ENCODE measurements around the gene RGS6.
A peak's percentile ranks its signal among the peaks of the same experiment; 100 is the strongest.

Gene RGS6

DNA sequence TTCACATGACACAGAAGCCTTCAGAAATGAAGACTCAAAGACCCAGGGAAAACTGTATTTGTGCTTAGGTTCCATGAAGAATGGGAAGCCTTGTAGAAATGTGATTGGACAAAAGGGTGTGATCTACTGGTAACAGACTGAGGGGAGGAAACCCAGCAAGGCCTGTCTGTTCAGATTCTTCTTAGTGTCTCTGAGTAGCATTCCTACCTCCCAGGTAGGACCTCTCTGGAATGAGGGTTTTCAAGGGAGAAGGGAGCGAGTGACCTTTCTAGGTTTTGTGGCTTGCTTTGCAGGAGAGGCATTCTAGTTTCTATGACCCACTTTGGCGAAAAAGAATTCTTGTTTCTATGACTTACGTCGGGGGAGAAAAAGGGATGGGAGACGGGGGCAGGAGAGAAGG lies 560.0 kb downstream of the RGS6 start:
- no peak for DNase-seq (ENCODE audit: low spot score)
- FAIRE-seq: no peak

DNA sequence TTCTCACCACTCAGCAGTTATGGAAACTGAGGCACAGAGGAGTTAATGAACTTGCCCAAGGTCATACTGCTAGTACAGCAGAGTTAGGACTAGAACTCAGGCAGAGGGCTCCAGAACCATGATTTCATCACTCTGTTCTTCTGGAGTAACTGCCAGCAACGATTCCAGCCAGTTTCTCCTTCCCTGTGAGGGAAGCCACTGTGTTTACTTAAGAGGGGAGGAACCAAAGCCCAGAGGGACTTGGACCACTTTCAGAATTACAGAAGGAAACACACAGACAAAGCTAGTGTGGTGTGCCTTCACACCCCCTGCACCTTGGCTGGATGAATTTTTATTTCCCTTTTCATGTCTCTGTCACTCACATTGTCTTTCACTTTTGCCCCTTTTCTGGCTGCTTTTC lies 563.4 kb downstream of the RGS6 start:
- peak; percentile 97 for FAIRE-seq
- DNase-seq (ENCODE audit: low spot score): no peak

DNA sequence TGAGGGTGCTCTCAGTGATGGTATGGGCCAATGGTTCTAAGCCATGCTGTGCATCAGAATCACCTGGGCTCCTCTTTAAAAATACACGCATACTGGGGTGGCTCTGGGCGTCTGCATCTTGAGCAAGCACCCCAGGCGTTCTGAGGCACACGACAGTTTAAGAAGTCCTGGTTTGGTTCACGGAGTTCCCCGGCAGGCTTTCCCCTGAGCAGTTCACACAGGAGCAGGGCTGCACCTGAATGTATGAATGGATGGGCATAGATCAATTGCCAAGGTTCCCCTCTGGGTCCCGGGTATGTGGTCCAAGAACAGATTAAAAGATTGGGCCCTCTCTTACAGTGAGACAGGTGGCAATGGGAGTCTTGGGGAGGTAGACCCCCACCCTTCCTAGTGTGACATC lies 566.4 kb downstream of the RGS6 start:
- DNase-seq (ENCODE audit: low spot score) (no peak), FAIRE-seq (no peak)

DNA sequence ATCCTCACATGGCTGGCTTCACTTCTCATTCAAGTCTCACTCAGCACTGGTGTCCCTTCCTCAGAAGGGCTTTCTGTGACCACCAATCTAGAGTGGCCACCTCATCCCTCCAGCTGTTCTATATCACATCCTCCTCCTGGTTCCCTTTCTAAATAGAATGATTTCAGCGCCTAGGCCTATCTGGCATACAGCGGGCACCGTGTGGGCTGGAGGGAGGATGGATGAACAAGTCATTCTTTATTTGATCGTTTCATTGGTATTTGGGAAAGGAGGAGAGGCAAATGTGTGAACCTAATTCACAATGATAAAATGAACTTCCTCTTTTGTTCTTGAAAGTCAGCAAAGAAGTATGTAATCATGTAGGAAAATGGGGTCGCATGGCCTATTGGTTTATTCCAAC lies 567.5 kb downstream of the RGS6 start:
- DNase-seq (ENCODE audit: low spot score): no peak
- FAIRE-seq: peak; percentile 85

DNA sequence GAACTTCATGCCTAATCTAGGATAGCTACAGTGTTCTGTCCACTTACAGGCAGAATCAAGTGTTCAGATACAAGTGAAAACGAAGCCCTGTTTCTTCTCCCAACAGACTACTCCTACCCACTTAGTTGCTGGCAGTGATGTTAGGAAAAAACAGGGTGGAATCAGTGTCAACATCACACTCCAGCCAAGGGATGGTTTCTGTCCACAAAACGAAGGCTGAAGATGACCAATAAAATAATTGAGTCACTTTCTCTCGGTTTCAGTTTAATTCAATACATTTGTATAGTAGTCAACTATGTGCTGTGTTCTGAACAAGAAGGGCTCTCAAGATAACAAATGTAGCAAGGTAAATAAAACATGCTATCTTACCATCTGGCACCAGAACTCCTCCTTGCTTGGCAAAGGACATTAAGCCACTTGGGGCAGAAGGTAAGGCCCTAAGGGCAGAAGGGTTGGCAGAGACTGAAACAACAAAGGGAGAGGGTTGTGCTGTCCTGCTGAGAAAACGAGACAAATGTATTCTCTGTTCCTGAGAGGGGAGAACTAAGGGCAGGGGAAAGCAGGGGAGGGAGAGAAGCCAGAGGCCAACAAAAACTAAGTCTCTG lies 568.1 kb downstream of the RGS6 start:
- FAIRE-seq (peak; percentile 93), DNase-seq (ENCODE audit: low spot score) (no peak)

DNA sequence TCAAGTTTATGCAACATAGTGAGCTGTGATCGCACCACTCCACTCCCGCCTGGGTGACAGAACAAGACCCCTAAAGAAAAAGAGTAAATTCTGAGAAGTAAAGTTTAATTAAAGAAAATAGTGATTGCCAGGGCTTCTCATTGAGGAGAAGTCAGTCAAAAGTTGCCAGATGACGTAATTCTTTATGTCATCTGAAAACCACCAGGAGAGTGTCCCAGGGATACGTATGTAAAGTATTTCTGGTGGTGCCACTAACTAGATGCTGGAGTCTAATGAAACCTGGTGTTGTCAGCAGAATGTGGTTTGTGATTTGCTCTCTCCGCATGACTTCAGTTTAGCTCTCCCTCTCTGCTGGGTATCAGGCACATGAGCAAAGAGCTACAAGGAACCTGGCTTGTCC lies 569.2 kb downstream of the RGS6 start:
- peak; percentile 27 for FAIRE-seq
- no peak for DNase-seq (ENCODE audit: low spot score)

DNA sequence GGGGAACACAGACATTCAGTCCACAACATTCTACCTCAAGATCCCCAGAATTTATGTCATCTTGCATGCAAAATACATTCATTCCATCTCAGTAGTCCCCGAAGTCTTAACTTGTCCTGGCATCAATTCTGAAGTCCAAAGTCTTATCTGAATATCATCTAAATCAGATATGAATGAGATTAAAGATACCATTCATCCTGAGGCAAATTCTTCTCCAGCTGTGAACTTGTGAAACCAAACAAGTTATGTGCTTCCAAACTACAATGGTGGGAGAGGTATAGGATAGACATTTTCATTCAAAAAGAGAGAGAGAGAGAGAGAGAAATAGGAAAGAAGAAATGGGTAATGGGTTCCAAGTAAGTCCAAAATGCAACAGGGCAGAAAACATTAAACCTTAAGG lies 571.0 kb downstream of the RGS6 start:
- FAIRE-seq (no peak), DNase-seq (ENCODE audit: low spot score) (no peak)

DNA sequence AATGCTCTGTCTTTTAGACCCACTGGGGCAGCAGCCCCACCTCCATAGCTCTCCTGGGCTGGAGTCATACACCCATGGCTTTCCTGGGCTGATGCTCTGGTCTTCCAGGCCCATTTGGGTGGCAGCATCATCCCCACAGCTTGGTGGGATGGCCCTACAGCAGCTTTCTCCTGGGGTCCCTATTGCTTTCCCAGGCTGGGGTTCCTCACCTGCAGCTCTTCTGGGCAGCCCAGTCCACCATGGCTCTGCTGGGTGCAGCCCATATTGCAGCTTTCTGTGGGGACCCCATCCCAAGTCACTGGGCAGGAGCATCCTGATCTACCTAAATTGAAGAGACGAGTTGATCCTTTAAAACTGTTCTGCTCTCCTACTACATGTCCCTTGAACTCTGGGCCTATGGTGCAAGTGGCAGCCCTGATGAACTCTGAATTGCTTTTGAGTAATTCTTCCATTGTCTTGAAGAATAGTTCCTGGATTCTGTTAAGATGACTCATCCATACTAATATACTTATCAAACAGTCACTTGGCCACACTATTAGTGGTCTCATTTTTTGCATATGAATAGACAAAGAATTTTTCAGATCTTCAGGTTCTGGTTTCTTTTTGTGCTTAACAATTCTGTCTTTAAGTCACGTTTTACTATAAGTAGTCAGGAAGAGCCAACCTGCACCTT lies 571.6 kb downstream of the RGS6 start:
- DNase-seq (ENCODE audit: low spot score) (peak; percentile 53), FAIRE-seq (peak; percentile 85)

DNA sequence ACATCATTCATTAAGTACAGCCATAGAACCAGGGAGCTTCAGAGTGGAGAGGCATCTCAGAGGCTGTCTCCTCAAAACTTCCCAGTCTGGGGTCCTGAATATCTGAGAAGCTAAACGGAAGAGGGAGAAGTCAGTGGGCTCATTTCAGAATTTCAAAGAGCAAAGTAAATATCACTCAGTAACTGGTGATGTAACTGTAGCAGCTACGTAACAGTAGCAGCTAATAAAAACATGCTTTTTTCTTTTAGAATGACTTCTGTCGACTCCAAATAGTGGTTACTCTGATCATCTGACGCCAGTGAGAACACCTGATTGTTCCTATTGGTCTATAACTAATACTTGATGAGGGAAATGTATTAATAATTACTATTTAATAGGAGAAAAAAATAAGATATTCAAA lies 578.3 kb downstream of the RGS6 start:
- no peak for FAIRE-seq
- no peak for DNase-seq (ENCODE audit: low spot score)

DNA sequence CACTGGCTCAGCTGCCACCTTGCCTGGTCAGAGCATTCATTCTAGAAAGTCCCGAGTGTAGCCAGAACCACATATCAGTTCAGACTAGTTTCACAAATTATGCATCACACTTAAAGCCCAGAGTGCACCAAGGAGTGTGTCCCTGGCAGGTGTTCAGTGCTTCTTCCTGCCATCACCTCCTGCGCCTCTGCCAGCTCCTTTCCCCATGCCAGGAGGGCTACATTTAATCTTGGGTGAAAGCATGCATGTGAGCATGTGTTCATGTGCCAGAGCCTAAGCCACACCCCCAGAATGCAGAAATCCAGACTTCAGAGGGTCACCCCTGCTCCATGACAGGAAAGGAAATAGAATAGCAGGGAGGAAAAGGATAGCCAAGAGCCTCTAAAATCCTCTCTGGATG lies 580.1 kb downstream of the RGS6 start:
- peak; percentile 66 for FAIRE-seq
- no peak for DNase-seq (ENCODE audit: low spot score)

DNA sequence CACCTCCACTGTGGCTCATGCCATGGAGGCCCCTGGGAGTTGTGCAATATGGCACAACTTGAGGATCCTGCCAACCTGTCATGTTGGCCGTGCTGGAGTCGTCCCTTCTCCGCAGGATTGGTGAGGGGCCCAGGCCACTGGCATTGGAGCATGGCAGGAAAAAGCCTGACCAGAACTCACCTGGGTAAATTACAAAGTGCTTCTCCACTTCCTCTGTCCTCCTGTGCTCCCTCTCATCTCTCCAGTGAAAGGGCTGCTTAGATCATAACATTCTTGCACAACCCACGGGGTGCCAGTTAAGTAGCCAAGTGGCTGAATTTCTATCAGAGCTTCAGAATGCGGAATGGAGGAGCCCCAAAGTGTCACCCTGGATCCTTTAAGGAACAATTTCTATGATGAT lies 580.7 kb downstream of the RGS6 start:
- FAIRE-seq (no peak), DNase-seq (ENCODE audit: low spot score) (no peak)

DNA sequence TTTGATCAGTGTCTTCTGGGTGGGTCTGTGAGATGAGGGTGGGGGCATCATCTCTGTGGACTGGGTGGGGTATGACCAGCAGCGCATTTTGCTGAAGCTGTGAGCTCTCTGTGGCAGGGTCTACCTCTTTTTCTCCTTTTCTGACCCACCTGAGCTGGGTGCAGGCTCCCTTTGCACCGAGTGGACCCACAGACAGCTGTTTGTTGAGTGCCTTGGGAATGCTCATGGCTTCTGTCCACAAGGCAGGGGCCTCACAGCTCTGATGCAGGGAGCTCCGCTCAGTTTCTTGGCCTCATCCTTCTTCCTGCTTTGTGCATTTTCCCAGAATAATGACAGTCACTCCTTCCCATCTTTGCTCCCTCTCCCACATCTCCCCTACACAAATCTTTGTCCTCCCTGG lies 581.1 kb downstream of the RGS6 start:
- FAIRE-seq (no peak), DNase-seq (ENCODE audit: low spot score) (no peak)

DNA sequence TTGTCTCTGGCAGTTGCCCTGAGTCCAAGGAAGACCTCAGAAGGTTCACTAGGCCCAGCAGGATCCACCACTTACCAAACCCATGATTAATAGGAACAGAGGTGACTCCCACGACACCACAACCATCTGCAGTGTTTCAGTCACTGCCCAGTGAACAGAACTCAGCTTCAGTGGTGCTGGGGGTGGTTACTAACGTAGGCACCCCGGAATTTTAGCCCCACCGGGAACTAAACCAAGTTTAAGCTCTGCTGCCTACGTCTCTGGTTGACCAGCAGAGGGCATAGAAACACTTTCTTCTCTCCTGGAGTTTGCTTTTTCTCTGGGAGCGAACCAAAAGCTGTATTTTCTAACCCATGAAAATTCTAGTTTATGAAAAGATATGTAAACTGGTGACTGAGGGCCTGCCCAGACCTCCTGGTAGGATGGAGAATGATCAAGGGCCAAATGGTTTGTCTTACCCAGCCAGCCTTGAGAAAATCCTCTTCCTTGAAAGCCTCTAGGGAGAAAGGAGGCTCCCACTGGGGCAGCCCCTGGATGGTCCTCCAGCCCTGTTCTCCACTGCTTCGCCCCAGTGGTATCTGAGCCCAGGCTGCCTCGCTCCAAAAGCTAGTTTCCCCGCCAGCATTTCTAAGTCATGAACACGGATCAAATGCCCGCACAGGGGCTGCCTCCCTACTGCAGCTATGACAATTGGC lies 581.9 kb downstream of the RGS6 start:
- FAIRE-seq (no peak), DNase-seq (ENCODE audit: low spot score) (peak; percentile 79)

DNA sequence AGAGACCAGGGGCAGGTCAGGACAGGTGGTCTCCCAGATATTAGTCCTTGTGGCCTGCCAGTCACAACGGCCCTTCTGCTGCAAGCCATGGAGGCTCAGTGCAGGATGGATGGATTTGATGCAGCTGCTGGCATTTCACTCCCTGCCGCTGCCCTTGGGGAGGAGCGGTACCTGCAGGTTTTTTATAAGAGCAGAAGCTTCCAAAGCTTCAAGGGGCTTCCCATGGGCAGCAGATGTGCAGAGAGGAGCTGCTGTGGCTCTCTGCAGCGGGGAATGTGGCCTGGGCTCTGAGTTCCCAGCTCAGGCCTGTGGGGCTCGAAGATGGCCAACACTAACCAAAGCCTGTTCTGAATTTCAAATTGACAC lies 582.4 kb downstream of the RGS6 start:
- FAIRE-seq: no peak
- DNase-seq (ENCODE audit: low spot score): no peak

DNA sequence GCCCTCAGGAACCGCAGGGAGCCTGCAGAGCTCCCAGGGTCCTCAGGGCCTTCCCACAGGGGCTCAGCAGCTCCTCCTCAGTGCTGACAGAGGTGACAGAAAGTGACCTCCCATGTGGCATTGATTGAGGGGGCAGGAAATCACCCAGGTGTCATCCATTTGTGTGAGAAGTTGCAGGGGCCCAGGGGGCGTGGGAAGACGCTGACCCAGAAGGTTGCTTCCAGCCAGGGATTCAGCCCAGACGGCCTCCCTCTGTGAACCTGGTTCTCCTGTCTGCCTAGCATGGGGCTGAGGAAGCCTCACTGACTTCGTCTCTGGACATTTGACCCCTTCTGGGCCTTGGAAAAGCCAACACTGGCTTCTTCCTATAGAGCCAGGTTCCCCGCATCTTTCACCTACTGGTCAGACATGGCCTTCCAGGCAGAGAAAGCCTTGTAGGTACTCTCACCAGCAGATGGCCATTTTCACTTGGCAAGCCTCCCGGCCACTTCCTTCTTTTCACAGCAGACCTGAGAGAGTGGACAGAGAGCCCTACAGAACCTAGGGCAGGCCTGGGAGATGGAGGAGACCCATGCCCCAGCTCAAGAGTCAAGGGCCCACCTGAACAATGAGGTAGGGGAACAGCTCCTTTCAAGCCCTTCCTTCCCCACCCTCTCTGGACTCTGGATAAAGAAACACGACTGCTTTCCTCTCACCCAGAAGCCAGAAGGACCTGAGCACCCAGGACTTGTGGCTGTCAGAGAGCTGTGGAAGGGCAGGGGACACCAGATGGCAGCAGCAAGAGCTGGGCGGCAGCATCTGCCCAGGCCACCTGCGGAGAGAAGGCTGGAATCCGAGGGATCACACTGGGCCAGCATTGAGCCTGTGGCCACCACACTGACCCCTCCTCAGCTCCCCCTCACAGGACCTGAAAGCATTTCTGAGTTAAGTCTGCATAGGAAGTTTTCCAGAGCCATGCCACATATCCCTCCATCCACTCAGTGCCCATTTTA lies 583.8 kb downstream of the RGS6 start:
- no peak for FAIRE-seq
- DNase-seq (ENCODE audit: low spot score): peak; percentile 44

DNA sequence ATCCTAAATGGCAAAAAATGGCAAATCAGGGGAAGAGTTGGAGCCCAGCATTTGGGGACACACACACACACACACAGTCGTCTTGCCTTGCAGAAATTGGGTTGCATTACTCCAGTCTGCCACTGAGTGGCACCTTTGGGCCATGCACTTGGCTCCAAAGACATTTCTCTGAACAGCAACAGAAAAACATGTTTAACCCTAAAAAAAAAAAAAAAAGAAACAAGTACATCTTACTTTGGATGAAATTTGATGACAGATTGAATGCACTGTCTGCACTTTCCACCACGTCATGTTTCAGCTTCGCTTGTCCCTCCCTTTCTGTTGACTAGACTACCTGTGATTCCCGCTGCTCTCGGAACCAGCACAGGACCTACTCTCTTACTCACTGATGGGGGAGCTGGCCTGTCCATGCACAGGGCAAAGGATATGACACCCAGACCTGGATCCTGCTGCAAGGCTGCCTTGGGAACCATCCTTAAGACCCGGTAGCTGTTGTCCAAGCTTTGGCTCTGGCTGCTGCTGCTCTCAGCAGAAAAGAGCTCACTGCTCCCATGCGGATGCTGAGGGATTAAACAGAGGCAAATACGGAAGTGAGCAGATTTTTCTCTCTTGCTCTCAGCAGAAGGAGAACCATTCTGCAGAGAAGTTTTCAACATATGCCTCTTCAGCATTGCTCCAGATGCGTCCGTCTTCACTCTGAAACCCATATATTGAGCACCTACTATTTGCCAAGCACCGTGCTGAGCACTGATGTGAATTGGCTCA lies 584.9 kb downstream of the RGS6 start:
- DNase-seq (ENCODE audit: low spot score) (peak; percentile 77), FAIRE-seq (peak; percentile 62)

DNA sequence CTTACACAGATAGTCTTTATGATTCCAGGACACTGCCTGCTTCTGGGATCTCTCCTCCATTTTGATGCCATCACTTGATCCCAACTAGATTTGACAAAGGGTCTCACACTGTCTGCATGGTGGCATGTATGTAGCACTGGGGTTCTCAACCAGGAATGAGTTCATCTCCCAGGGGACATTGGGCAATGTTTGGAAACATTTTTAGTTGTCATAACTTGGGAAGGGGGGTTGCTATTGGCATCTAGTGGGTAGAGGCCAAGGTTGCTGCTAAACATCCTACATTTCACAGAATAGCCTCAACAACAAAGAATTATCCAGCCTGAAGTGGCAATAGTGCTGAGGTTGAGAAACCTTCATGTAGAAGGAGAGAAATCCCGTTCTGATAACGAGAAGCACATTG lies 585.5 kb downstream of the RGS6 start:
- peak; percentile 52 for FAIRE-seq
- DNase-seq (ENCODE audit: low spot score): no peak

DNA sequence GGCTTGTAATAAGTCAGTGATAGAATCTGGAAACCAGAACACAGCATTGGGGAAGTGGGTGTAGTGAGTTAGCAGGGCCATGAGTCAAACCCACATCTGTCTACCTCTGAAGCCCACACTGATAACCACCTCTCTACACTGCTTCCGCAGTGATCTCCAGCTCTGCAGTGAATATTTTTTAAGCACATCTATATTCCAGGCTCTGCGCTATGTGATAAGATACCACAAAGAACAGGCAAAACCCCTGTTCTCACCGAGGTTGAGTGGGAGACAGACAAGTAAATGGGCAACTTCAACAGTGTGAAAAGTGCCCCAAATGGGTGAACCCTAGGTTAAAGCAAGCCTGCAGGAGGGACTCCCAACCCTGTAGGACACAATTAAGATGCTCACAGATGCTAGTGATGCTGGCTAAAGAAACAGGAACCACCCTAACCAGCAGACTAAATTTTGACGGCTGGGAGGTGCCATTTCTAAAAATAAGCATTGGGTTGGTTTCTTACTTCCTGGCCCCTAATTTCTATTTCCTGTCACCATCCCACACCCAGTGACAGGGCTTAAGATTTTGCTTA lies 586.7 kb downstream of the RGS6 start:
- no peak for DNase-seq (ENCODE audit: low spot score)
- FAIRE-seq: no peak

DNA sequence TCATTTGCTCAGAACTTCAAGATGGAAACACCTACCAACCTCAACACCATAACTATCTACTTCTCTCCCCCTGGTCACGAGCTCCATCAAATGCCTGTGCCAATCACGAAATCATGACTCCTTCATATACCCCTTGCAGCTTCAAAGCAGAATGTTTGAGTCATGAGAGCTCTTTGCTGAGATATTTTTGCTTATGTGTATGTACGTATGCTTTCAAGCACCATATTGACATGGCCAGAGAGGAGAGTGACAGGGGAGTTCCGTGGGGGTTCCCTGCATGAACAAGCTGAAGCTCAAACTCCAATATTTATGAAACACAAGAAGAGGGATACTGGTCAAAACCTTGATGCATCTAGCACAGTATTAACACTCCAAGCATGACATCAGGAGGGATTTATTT lies 587.3 kb downstream of the RGS6 start:
- DNase-seq (ENCODE audit: low spot score) (no peak), FAIRE-seq (no peak)

DNA sequence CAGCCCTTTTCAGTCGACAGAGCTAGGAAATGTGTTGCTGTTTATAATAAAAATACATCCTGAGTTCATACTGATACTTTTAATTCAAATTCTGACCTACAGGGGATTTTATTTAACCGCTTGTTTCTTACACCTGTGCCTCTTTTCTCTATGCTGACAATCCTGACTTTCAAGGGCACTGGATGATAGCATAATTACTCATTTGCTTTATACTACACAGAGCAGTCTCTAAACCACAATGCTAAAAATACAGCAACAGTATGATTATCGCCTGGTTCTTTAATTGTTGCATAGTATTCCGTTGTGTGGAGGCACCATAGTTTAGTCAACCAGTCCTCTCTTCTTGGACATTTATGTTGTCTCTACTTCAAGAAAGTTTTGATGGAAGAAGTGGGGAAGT lies 588.8 kb downstream of the RGS6 start:
- DNase-seq (ENCODE audit: low spot score) (no peak), FAIRE-seq (peak; percentile 52)
